HepG2 (cell line): ENCODE measurements around the gene HPD. TPM values are rescaled to one million over a fixed set of nuclear protein-coding genes. Genes with fewer than 3 reads are reported as not detected.

Experiments used
- ARID2 ChIP-seq: sonication (generic); formaldehyde crosslinking; IDR thresholded peaks from 2 replicates; pipeline ENCODE4 v1.8.1; 2022; ENCODE audit warnings: mild to moderate bottlenecking, missing genetic modification reagents, borderline replicate concordance
- FOXA1 ChIP-seq, 2 experiments: fragments of 450-650 bp in 1 of 2; sonication (generic) in 1 of 2; formaldehyde crosslinking in 1 of 2; IDR thresholded peaks; 2 replicates each; pipeline versions ENCODE4 v1.4.0 to v1.6.1; 2016 to 2020; ENCODE audit warnings: missing genetic modification reagents in 1 of 2
- KDM2A ChIP-seq: sonication (generic); formaldehyde crosslinking; IDR thresholded peaks from 2 replicates; pipeline ENCODE4 v1.4.0; 2020; ENCODE audit warnings: low read depth, missing genetic modification reagents, borderline replicate concordance
- KLF6 ChIP-seq: IDR thresholded peaks from 2 replicates; pipeline ENCODE4 v1.8.0; 2016; ENCODE audit warnings: missing biosample characterization, missing genetic modification reagents
- MAZ ChIP-seq, 2 experiments: sonication (generic) in 1 of 2; formaldehyde crosslinking in 1 of 2; IDR thresholded peaks; 2 replicates each; pipeline versions ENCODE4 v1.5.0 to v1.6.1; 2012 to 2020; ENCODE audit warnings: low read depth in 2 of 2, mild to moderate bottlenecking in 2 of 2, borderline replicate concordance in 1 of 2, improper control_type of control experiment in 1 of 2, low read length in 1 of 2, missing genetic modification reagents in 1 of 2, moderate library complexity in 1 of 2
- MED1 ChIP-seq: sonication (generic); formaldehyde crosslinking; IDR thresholded peaks from 2 replicates; pipeline ENCODE4 v1.4.0; 2020; ENCODE audit warnings: missing genetic modification reagents
- MTERF4 ChIP-seq: sonication (generic); formaldehyde crosslinking; IDR thresholded peaks from 2 replicates; pipeline ENCODE4 v1.8.0; 2023; ENCODE audit warnings: mild to moderate bottlenecking, missing genetic modification reagents
- PHF20 ChIP-seq: sonication (generic); formaldehyde crosslinking; IDR thresholded peaks from 2 replicates; pipeline ENCODE4 v1.5.0; 2020; ENCODE audit warnings: mild to moderate bottlenecking, missing genetic modification reagents
- RBFOX2 ChIP-seq: fragments of 200-400 bp; formaldehyde crosslinking; IDR thresholded peaks from 2 replicates; pipeline ENCODE4 v1.6.1; 2017; ENCODE audit warnings: low read depth, mild to moderate bottlenecking, low read length
- SMAD3 ChIP-seq: sonication (generic); formaldehyde crosslinking; IDR thresholded peaks from 2 replicates; pipeline ENCODE4 v1.4.0; 2020; ENCODE audit warnings: missing genetic modification reagents
- SNAI1 ChIP-seq: sonication (generic); formaldehyde crosslinking; IDR thresholded peaks from 2 replicates; pipeline ENCODE4 v1.5.0; 2020; ENCODE audit warnings: mild to moderate bottlenecking, missing genetic modification reagents, borderline replicate concordance
- TAF1 ChIP-seq: sonication (generic); formaldehyde crosslinking; IDR thresholded peaks from 2 replicates; pipeline ENCODE4 v1.4.0; 2020; ENCODE audit warnings: missing genetic modification reagents
- THAP9 ChIP-seq: sonication (generic); formaldehyde crosslinking; IDR thresholded peaks from 2 replicates; pipeline ENCODE4; 2020; ENCODE audit warnings: missing genetic modification reagents, mild to moderate bottlenecking, borderline replicate concordance
- YEATS4 ChIP-seq: sonication (generic); formaldehyde crosslinking; IDR thresholded peaks from 2 replicates; pipeline ENCODE4 v1.4.0; 2020; ENCODE audit warnings: missing genetic modification reagents, borderline replicate concordance
- ZBTB3 ChIP-seq: sonication (generic); formaldehyde crosslinking; IDR thresholded peaks from 2 replicates; pipeline ENCODE4 v1.4.0; 2020; ENCODE audit warnings: low read depth, mild to moderate bottlenecking, moderate library complexity, missing genetic modification reagents, borderline replicate concordance
- ZKSCAN8 ChIP-seq: IDR thresholded peaks from 2 replicates; pipeline ENCODE4 v1.6.1; 2016; ENCODE audit warnings: borderline replicate concordance, missing genetic modification reagents, missing compliant biosample characterization
- ZNF234 ChIP-seq: sonication (generic); formaldehyde crosslinking; conservative IDR thresholded peaks from 2 replicates; pipeline ENCODE4 v1.5.1; 2020; ENCODE audit warnings: mild to moderate bottlenecking, missing genetic modification reagents
- ZNF513 ChIP-seq: sonication (generic); formaldehyde crosslinking; conservative IDR thresholded peaks from 2 replicates; pipeline ENCODE4 v1.5.0; 2020; ENCODE audit warnings: missing genetic modification reagents
- ZNF709 ChIP-seq: sonication (generic); formaldehyde crosslinking; IDR thresholded peaks from 2 replicates; pipeline ENCODE4 v1.5.0; 2020; ENCODE audit warnings: mild to moderate bottlenecking, missing genetic modification reagents
- ZNF768 ChIP-seq: sonication (generic); formaldehyde crosslinking; IDR thresholded peaks from 2 replicates; pipeline ENCODE4 v1.4.0; 2020; ENCODE audit warnings: missing genetic modification reagents
- ZSCAN5A ChIP-seq: sonication (generic); formaldehyde crosslinking; IDR thresholded peaks from 2 replicates; pipeline ENCODE4 v1.8.0; 2022; ENCODE audit warnings: mild to moderate bottlenecking, missing genetic modification reagents, borderline replicate concordance
- polyA plus RNA-seq, 8 experiments: library from polyadenylated mRNA; depleted of rRNA in 3 of 8; stranded (reverse) in 7 of 8; unstranded in 1 of 8; fragments of >200 nt; fragmentation: Illumina TruSeq in 4 of 8; extraction: Trizol in 4 of 8; gene quantifications; 2 replicates each; pipeline versions ENCODE4 v1.2.1 to v1.2.3, GENCODE V29; 2011 to 2016; ENCODE audit warnings: low read depth in 4 of 8, missing spikeins in 1 of 8, mixed read lengths in 1 of 8; ENCODE audit not compliant: insufficient read depth in 1 of 8
- total RNA-seq, 5 experiments: library from RNA; depleted of rRNA; stranded (reverse); fragments of >200 nt; fragmentation: Illumina TruSeq; extraction: Trizol; gene quantifications; 2 replicates each; pipeline ENCODE4 v1.2.3, GENCODE V29; 2016; ENCODE audit warnings: low read depth in 1 of 5

HPD gene
- total and polyA plus RNA-seq, 2 of the 13 experiments (the other 11 are each of a cell fraction or from before 2014, with no cell fraction given): 120 to 195 TPM

GRCh38 chr12:121796855-121797751, 61.6 kb downstream of the HPD start (continued):
- TF ChIP-seq MTERF4 (CRISPR knock-in tag): peak; percentile 53; the same call in 1 of the 2 replicates
- peak; percentile 61 for TF ChIP-seq PHF20 (CRISPR knock-in tag)
- 0 out of 2 replicates have a peak, but pooled peaks have one; percentile 62 for TF ChIP-seq SMAD3 (CRISPR knock-in tag)
- TF ChIP-seq ZNF234 (CRISPR knock-in tag): no peak
- 0 out of 2 replicates have a peak, but pooled peaks have one; percentile 49 for TF ChIP-seq MAZ (IDR thresholded peaks at IDR 0.05; ENCODE audit: borderline replicate concordance, low read depth, low read length)
- TF ChIP-seq MAZ (CRISPR knock-in tag; IDR thresholded peaks at IDR 0.05; ENCODE audit: low read depth): peak; percentile 86; the same call in 1 of the 2 replicates
- peak; percentile 72 for TF ChIP-seq ZNF768
- no peak; the same call in 1 of the 2 replicates for TF ChIP-seq ZSCAN5A (CRISPR knock-in tag)
- peak; percentile 41; the same call in 1 of the 2 replicates for TF ChIP-seq ZNF709
- no peak for TF ChIP-seq FOXA1 (IDR thresholded peaks at IDR 0.05)
- TF ChIP-seq FOXA1 (CRISPR knock-in tag; IDR thresholded peaks at IDR 0.05): no peak
- TF ChIP-seq YEATS4 (CRISPR knock-in tag): peak; percentile 88; the same call in 1 of the 2 replicates
- peak; percentile 95 for TF ChIP-seq RBFOX2
- no peak for TF ChIP-seq SNAI1 (CRISPR knock-in tag)
- TF ChIP-seq ZKSCAN8 (CRISPR knock-in tag): peak; percentile 98
- peak; percentile 71; the same call in 1 of the 2 replicates for TF ChIP-seq TAF1 (CRISPR knock-in tag)
- peak; percentile 92 for TF ChIP-seq KDM2A (CRISPR knock-in tag)
- TF ChIP-seq ZNF513: no peak
- 0 out of 2 replicates have a peak, but pooled peaks have one; percentile 28 for TF ChIP-seq ZBTB3 (CRISPR knock-in tag)
- TF ChIP-seq ARID2 (CRISPR knock-in tag): no peak
- peak; percentile 92 for TF ChIP-seq MED1
- peak; percentile 47; the same call in 1 of the 2 replicates for TF ChIP-seq THAP9 (CRISPR knock-in tag)
- peak; percentile 72; the same call in 1 of the 2 replicates for TF ChIP-seq KLF6 (CRISPR knock-in tag)
